Activated CD4-positive, alpha-beta T cell treated with anti-CD3 and anti-CD28 coated beads for 48 hours (primary cell): Measurements from ENCODE around the gene HOXC6.
"Not testable (repeated sequence)": the region's sequence is repeated elsewhere in the genome, so short reads cannot be mapped to it uniquely, and the experiment has no call there.

Experiments
- DNase-seq: peaks from one replicate; pipeline ENCODE4 v3.0.0-alpha.2; 2020

HOXC6 gene

GRCh38 chr12:54030889-54031471 is 2.7 kb downstream of the HOXC6 start:
- no peak for DNase-seq

GRCh38 chr12:54031480-54031879 is 3.2 kb downstream of the HOXC6 start:
- DNase-seq, result no peak

GRCh38 chr12:54032086-54032619 is 3.9 kb downstream of the HOXC6 start:
- DNase-seq, result no peak

- peak; percentile 77 for DNase-seq
Observed at GRCh38 chr12:54032627-54033100, 4.4 kb downstream of the HOXC6 start, which contains the start of gene HOXC5. Gene HOXC5 (plus strand): TSS chr12:54033050. CDS start chr12:54033123, 73 bp downstream.

- DNase-seq, result no peak
Observed at GRCh38 chr12:54033106-54033979, 5.1 kb downstream of the HOXC6 start.

- no peak for DNase-seq
Observed at GRCh38 chr12:54033980-54034784, 5.9 kb downstream of the HOXC6 start.

- DNase-seq, result no peak
Observed at GRCh38 chr12:54034785-54035310, 6.6 kb downstream of the HOXC6 start.

- DNase-seq, result no peak
Observed at GRCh38 chr12:54035568-54036264, 7.5 kb downstream of the HOXC6 start.

- DNase-seq, result no peak
Observed at GRCh38 chr12:54036620-54037359, 8.6 kb downstream of the HOXC6 start.

- DNase-seq, result no peak
Observed at GRCh38 chr12:54037360-54038283, 9.4 kb downstream of the HOXC6 start.

- DNase-seq, result no peak
Observed at GRCh38 chr12:54038284-54038870, 10.1 kb downstream of the HOXC6 start.

- DNase-seq, result no peak
Observed at GRCh38 chr12:54038871-54039414, 10.7 kb downstream of the HOXC6 start.

- no peak for DNase-seq
Observed at GRCh38 chr12:54039417-54040147, 11.3 kb downstream of the HOXC6 start.

- DNase-seq, result no peak
Observed at GRCh38 chr12:54040148-54040494, 11.9 kb downstream of the HOXC6 start.

- DNase-seq, result no peak
Observed at GRCh38 chr12:54040648-54041047, 12.4 kb downstream of the HOXC6 start.

GRCh38 chr12:54041097-54041690 is 13.0 kb downstream of the HOXC6 start:
- no peak for DNase-seq

GRCh38 chr12:54042033-54042432 is 13.8 kb downstream of the HOXC6 start:
- not testable (repeated sequence) for DNase-seq
